HG02763 (cell line): ENCODE results near the gene USP36.

ENCODE experiments used
- ATAC-seq: cut with Tn5 transposase; IDR thresholded peaks from one replicate; pipeline ENCODE4 v1.9.1; 2021; ENCODE audit warnings: mild to moderate bottlenecking, moderate library complexity; ENCODE audit not compliant: unreplicated experiment

The USP36 gene

GRCh38 chr17:78839762-78840529, 668 bp downstream of the USP36 start:
- peak; percentile 14 for ATAC-seq

DNA sequence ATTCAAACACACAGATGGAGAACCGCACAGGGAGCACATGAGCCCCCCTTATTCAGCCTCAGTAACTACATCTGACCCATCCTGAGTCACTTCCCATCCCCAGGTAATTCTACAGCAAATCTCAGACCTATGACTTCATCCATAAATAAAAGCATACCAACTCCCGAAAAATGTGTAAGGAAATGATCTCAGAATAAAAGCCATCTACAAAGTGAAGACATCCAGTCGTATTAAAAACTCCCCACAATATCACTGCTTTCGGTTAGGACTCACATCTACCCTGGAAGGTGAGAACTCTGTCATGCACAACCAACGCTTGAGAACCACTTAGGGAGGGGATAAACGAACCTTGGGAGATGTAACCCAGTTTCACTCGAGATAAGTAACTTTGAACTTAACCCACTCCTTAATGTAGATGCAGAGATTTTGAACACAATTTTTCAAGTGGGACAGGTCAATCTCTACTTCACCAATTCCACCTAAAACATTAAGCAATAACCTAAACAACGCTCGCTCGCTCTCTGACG, 1.3 kb downstream of the USP36 start:
- ATAC-seq, result no peak

DNA sequence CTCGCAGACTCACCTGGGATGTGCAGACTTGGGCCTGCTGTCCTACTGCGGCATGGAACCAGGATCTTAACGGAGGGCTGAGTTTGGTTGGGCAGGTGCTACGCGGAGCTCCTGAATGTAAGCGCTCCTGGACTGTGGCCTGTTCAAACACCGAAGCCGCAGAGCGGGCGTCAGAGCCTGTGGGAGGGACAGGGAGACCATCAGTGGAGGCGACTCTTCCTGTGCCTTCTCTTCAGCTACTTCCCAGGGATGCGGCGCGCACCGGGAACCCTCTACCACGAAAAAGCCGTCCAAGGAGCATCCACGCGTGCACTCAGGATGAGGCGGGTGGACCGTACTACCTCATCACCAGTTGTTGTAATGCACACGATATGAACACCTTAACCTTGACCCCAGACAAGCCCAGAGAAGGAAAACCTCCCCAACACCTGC, 2.0 kb downstream of the USP36 start:
- no peak for ATAC-seq

DNA sequence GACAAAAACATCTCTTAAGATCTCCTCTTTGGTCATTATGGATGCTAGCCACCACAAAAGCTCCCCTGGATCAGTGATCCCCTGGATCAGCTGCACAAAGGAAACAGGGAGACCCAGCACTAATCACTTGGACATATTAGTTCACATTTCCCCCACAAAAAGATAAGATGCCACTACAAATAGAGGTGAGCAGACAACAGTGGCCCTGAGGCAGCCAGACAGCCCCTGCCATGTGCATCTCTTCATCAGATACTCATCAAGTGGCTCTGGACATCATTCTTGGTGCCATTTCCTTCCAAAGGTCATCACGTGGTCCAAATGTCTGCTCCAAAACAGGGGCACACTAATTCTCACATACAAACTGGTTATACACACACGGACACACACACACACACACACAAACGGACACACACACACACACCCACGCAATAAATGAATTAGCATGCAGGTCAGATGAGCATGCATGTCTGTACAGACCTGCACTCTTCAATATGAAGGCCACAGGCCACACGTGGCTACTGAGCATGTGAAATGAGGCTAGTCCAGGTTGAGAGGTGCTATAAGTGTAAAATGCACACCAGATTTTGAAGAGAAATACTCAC, 4.1 kb downstream of the USP36 start:
- no peak for ATAC-seq

DNA sequence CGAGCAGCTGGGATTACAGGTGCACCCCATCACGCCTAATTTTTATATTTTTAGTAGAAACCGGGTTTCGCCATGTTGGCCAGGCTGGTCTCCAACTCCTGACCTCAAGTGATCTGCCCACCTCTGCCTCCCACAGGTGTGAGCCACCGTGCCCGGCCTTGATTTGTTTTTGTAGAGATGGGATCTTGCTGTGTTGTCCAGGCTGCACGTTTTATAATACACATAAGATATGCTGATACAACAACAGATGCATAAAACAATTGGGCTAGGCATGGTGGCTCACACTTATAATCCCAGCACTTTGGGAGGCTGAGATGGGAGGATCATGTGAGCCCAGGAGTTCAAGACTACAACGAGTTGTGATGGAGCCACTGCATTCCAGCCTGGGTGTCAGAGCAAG, 6.0 kb downstream of the USP36 start:
- no peak for ATAC-seq

DNA sequence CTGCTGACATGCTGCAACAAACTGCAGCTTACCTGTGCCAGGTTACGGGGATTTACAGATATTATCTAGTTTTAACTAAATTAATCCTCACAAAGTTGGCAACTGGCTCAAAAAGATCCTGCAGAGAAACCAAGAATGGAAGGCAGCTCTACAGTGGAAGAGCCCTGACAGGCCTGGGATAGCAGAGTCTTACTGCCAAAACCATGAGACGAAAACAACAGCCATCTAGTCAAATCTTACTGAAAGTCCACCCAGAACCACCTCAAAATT, 8.1 kb downstream of the USP36 start:
- no peak for ATAC-seq

- ATAC-seq, result no peak
These were observed 8.7 kb downstream of the USP36 start for GRCh38 chr17:78831688-78832540.

DNA sequence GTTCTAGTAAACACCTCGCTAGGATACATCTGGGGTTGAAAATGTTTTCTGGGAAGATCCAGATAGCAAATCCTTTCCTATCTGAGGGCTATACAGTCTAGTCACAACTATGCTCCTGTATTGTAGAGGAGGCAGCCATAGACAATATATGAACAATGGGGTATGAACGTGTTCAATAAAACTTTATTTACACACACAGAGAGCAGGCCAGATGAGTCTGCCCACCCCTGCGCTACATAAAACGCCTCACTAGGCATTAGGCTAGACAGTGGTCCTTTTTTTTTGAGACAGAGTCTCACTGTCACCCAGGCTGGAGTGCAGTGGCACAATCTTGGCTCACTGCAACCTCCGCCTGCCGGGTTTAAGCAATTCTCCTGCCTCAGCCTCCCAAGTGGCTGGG, 11.1 kb downstream of the USP36 start:
- no peak for ATAC-seq

DNA sequence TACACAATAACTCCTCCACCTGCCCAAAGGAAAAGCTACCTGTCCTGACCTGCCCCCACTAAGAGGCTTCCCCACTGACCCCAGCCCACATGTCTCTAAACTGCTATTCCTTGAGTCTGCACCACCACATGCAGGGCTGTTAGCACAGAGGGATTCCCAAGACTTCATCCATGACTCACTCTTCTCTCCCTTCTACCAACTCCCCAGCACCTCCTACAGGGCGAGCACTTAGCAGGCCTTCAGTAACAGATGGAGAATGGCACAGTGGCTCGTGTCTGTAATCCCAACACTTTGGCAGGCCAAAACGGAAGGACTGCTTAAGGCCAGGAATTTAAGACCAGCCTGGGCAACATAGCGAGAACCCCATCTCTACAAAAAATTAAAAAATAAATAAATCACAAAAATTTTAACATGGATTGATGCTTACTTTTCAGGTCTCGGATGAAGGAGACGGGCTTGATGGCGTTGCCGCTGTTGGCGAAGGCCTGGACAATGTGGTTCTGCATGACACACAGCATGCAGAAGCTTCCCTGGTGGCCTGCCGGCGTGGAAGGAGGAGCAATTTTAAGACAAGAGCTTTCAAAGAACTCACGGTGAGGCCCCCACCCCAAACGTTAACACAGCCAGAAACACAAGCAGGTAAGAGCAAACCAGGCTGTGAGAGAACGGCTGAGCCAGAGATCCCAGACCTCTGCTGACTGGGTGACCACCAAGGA, 12.0 kb downstream of the USP36 start:
- ATAC-seq, result no peak

- ATAC-seq, result no peak
These were observed 13.6 kb downstream of the USP36 start for GRCh38 chr17:78826836-78827509.

GRCh38 chr17:78826421-78826820, 14.2 kb downstream of the USP36 start:
- ATAC-seq, result no peak

DNA sequence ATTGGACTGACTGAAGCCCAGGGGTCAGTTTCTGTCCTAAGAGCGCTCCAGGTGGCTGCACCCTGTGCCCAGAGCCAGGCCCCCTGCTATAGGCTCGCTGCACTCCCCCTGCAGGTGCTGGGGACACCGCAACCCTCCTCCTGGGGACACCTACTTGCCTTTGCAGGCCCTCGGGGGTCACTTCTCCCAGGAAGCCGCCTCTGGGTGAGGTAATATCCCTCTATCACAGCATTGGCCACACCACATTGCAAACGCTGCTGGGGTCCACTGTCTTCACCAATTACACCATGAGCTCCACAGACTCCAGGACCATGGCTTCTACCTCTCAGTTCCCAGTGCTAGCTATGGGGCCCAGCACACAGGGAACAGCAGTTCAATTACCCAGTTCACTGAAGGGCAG, 14.9 kb downstream of the USP36 start:
- ATAC-seq, result no peak

GRCh38 chr17:78824240-78824639, 16.4 kb downstream of the USP36 start:
- ATAC-seq, result no peak

- ATAC-seq, result no peak
These were observed 17.1 kb downstream of the USP36 start for GRCh38 chr17:78823282-78824046.

GRCh38 chr17:78822552-78822951, 18.1 kb downstream of the USP36 start:
- no peak for ATAC-seq

GRCh38 chr17:78821961-78822360, 18.7 kb downstream of the USP36 start:
- ATAC-seq, result no peak

DNA sequence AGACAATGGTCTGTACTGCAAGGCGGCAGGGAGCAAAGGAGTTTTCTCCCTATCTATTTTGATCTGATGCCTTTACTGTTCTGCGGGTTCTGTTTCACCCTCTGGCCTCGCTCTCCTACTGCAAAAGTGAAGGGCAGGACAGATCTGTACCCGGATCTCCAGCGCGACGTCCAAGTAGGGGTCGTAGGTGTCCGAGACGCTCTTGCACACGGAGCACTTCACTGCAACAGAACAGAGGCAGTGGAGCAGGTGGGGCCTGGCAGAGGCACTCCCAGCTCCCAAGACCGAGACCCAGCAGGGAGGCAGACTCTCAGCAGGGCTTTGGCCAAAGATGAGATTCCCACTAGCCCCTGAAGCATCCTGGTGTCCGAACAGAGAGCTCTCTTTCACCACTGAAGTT, 19.8 kb downstream of the USP36 start:
- ATAC-seq, result no peak

DNA sequence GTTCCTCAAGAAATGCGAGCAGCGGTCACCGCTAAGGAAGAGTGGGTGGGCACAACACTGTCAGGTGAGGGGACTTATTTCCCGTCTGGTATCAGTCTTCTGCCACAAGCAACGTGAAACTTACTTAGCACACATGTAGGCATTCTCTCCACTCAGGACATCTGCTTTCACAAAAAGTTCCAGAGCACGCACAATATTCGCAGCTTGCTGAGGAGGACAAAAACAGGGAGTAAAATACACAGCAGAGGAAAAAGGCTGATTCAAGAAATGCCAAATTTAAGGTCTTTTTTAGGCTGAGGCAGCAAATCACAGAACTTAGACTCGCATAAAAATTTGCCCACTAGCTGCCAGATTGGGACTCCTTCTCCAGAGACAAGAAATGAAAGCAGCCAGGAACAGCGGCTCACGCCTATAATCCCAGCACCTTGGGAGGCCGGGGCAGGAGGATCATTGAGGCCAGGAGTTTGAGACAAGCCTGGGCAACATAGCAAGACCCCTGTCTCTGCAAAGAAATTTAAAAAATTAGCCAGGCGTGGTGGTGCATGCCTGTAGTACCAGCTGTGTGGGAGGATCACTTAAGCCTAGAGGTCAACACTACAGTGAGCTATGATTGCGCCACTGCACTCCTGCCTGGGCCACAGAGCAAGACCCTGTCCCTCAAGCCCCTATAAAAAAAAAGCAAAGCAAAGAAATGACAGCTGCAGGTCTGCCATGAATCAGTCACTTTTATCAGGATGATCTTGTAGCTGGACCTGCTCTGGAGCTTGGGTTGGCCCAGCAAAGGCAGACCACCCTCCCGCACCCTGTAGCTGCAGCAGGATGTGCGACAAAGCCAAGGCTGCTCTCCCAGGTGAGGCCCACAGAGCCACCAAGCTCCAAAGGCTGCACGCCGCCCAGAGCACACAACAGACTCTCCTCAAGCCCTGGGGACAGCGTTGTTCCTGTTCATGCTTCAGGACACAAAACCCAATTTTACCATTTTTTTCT, 20.5 kb downstream of the USP36 start:
- no peak for ATAC-seq

DNA sequence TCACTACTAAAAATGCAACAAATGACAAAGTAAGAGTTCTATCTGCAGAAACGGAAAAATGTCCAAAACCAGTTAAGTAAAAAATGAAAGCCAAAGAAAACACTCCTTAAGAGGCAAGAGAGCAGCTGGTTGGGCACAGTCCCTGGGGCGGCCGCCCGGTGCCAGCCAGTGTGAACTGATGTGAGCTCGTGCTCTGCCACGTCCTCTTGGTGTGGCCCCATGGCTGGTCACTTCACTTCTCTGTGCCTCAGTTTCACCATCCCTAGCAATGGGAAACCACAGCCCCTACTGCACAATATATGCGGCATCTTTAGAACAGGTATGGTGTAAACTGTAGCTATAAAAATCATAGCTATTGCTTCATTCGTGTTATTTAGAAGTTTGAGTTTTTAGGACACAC, 21.2 kb downstream of the USP36 start:
- ATAC-seq, result no peak
